ENCODE measurements around the gene NHLRC4. TPM values are rescaled to one million over a fixed set of nuclear protein-coding genes. Genes with fewer than 3 reads are reported as not detected.

Gene NHLRC4
- total and polyA plus RNA-seq, 2 of the 4 experiments (the other 2 are of a cell fraction): 0.72 to 0.84 TPM

GRCh38 chr16:609316-609715 lies 42.5 kb downstream of the NHLRC4 start:
- dilution Hi-C loops (cut with HindIII; ENCODE audit: low sequenced_read_pairs, unreplicated experiment): no loop called here
- no peak overlapping the region for H4K5ac ChIP-seq (ENCODE audit: low read depth, low read length)
- ATAC-seq (ENCODE audit: low read depth) (no peak), DNase-seq (no peak)
- no peak overlapping the region for H3K4ac ChIP-seq (ENCODE audit: low read depth, low read length)
- H3K27ac ChIP-seq (ENCODE audit: insufficient read depth, low read length): no peak overlapping the region
- H2AFZ ChIP-seq (replicated peaks; ENCODE audit: low read length, poor library complexity): no peak overlapping the region
- H2BK120ac ChIP-seq (ENCODE audit: low read depth, low read length): no peak overlapping the region
- in situ Hi-C loops (cut with MboI; ENCODE audit: low sequenced_read_pairs): no loop called here
- peaks cover 17% of the 10 kb centered on the region for H4K20me1 ChIP-seq (ENCODE audit: insufficient read depth, low read length)
- H3K36me3 ChIP-seq (ENCODE audit: control insufficient read depth, insufficient read depth, low read length): 0 out of 2 replicates have a peak, but pooled peaks cover 2% of the 10 kb centered on the region
- POLR2A ChIA-PET (ENCODE audit: unreplicated experiment): no interaction called here
- no peak overlapping the region for H3K4me2 ChIP-seq (ENCODE audit: low read depth, low read length)
- no peaks in the 10 kb centered on the region for H3K4me1 ChIP-seq (ENCODE audit: control insufficient read depth, insufficient read depth, low read length)
- no peak overlapping the region for H3K4me3 ChIP-seq (ENCODE audit: insufficient read depth, low read depth, low read length)
- no peak overlapping the region for H2AK9ac ChIP-seq (replicated peaks; ENCODE audit: low read depth, low read length, poor library complexity)
- H2BK20ac ChIP-seq (ENCODE audit: low read depth, low read length): no peak overlapping the region
- intact Hi-C loops (cut with micrococcal nuclease): no loop called here
- H2BK15ac ChIP-seq (ENCODE audit: low read depth, low read length): no peak overlapping the region
- no peak overlapping the region for H4K91ac ChIP-seq (ENCODE audit: insufficient read depth, low read depth, low read length)
- no peaks in the 10 kb centered on the region for H3K27me3 ChIP-seq (ENCODE audit: control insufficient read depth, insufficient read depth, low read length)
- TF ChIP-seq NFE2L2 (IDR thresholded peaks at IDR 0.05; ENCODE audit: low read depth, low read length) (no peak), MXI1 (IDR thresholded peaks at IDR 0.05; ENCODE audit: borderline replicate concordance, low read depth, low read length) (no peak)
- no TSS peak for BruUV-seq (replicated peaks)
- H2AK5ac ChIP-seq (ENCODE audit: low read depth, low read length): no peak overlapping the region
- no peak overlapping the region for H3K9ac ChIP-seq (ENCODE audit: low read depth, low read length)
- no peak overlapping the region for H3K14ac ChIP-seq (replicated peaks; ENCODE audit: low read depth, low read length)
- no peaks in the 10 kb centered on the region; the same call in 1 of the 2 replicates for H3K9me3 ChIP-seq (ENCODE audit: control insufficient read depth, insufficient read depth, low read length)
- CTCF ChIA-PET: no interaction called here
- H3K23ac ChIP-seq (ENCODE audit: low read depth, low read length): no peak overlapping the region
- H2BK5ac ChIP-seq (ENCODE audit: low read depth, low read length, poor library complexity, severe bottlenecking): no peak overlapping the region
- H3K18ac ChIP-seq (ENCODE audit: low read depth, low read length): no peak overlapping the region
- peaks cover 12 to 36% of the 10 kb centered on the region in 2 experiments for H3K79me1 ChIP-seq (ENCODE audit: low read depth in 1 of 2, low read length in 2 of 2)
- H3K9me1 ChIP-seq (ENCODE audit: insufficient read depth, low read length): peaks cover 3% of the 10 kb centered on the region; the same call in 1 of the 2 replicates
- no peak overlapping the region for H3K56ac ChIP-seq (ENCODE audit: extremely low read depth, insufficient read depth, low read length)
- H4K8ac ChIP-seq (ENCODE audit: low read depth in 2 of 2, low read length in 2 of 2): no peak overlapping the region
- no CpG with 5 or more reads among the region's 13 CpGs for WGBS, 2 experiments (ENCODE audit: extremely low coverage in 2 of 2, insufficient read length in 1 of 2)
